GM12875 (cell line): ENCODE measurements around the gene POP5.
"Not testable (repeated sequence)": the region's sequence is repeated elsewhere in the genome, so short reads cannot be mapped to it uniquely, and the experiment has no call there.

Experiments
- H3K4me3 ChIP-seq: one replicate; pipeline ENCODE4 v1.5.1; 2011; ENCODE audit warnings: low read depth, low read length, control low read depth
- CTCF ChIP-seq: IDR thresholded peaks from 2 replicates; pipeline ENCODE4 v1.5.1; 2011; ENCODE audit warnings: low read depth, mild to moderate bottlenecking, control low read depth, inconsistent platforms, low read length, moderate library complexity, borderline replicate concordance; ENCODE audit not compliant: insufficient read depth

Gene POP5

DNA sequence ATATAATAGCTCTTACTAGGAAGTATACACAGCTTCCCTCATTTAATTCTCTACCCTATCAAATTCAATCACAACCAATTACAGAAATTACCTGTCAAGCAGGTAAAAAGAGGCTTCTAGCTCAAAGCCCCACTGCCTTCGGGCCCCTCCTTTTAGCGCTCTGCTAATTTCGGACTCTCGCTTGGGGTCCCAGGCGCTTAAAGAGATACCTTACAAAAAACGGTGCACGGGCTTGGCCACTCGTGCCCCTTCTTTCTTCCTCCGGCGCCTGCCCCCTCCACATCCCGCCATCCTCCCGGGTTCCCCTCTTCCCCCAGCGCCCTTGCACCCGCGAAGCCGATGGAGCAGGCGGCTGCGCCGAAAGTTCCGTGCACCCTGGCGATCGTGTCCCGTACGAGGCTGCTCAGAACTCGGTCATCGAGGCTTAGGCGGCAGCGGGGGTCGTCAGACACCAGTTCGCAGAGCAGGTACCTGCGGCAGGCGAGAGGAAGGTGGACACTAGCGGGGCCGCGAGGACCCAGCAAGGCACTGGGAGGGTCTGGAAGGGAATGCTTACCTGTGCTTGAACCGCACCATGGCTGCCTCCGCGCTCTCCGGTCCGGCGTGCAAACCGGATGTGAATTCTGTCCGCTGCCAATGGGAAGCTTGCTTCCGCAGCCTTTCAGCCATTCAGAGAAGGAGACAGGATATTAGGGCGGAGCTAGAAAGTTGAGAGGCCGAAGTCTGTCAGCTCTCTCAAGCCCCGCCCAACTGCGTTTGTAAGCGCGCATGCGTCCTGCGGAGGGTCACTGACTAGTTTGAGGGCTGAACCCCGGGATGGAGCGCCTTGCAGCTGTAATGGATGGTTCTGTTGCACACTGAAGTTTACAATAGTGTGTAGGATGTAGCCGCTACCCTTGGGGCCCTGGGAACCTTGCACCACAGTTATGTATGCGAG lies at the start of gene POP5:
POP5 (minus strand) TSS at position 616 of the 937 bp plus-strand sequence; CDS start at position 576, 40 bp downstream.
- TF ChIP-seq CTCF, result no peak
- peak within 1 kb of the TSS; percentile 86 for H3K4me3 ChIP-seq

- no peak overlapping the region for H3K4me3 ChIP-seq
- no peak for TF ChIP-seq CTCF
Measured at GRCh38 chr12:120630104-120630892, 49.1 kb upstream of the POP5 start.

- TF ChIP-seq CTCF, result no peak
- H3K4me3 ChIP-seq, result no peak overlapping the region
Measured at GRCh38 chr12:120628919-120629318, 47.7 kb upstream of the POP5 start.

DNA sequence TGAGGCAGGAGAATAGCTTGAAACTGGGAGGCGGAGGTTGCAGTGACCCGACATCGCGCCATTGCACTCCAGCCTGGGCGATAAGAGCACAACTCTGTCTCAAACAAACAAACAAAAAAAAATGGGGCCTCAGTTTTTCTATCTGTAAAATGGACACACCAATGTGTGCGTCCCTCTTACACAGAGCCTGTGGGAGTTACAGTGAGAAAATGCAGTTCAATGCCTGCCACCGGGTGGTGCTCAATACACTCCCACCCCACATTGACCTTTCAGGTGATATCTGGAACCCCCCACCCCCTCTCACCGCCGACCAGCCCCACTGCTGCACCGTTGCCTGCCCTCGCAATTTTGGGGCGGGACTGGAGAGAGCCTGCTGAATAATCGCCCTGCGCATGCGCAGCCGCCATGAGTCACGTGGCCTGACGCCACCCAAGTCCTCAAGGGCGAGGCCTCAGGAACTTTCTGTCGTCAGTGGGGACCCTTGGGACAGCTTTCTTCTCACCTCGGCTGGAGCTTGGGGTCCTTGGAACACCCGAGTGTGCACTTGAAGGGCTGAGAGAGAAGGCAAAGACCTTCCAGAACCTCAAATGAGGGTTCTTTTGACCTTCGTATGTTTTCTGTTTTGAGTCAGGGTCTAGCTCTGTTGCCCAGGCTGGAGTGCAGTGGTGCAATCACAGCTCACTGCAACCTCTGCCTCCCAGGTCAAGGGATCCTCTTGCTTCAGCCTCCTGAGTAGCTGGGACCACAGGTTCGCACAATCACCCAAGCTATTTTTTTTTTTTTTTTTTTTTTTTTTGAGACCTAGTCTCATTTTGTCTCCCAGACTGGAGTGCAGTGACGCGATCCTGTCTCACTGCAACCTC lies 44.6 kb upstream of the POP5 start:
- TF ChIP-seq CTCF, result peak; percentile 50
- H3K4me3 ChIP-seq, result no peak overlapping the region

DNA sequence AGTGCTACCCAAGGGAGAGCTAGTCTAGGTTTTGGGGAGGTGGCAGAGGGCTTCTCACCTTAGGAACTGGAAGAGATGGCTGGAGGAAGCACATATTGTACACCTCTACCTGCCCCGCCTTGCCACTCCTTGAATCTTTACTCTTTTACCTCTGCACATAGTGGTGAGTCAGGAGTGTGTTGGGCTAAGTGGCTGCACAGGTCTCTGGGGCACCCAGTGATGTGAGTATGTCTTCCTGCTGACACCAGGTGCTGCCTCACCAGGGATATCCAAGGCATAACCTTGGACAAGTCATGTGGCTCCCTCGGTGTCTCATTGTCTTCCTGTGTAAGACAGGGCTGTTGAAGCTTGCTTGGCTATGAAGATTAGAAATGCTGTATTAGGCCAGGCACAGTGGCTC lies 39.4 kb upstream of the POP5 start:
- no peak for TF ChIP-seq CTCF
- no peak overlapping the region for H3K4me3 ChIP-seq

- TF ChIP-seq CTCF, result no peak
- no peak overlapping the region for H3K4me3 ChIP-seq
Measured at GRCh38 chr12:120618954-120619615, 37.9 kb upstream of the POP5 start.

GRCh38 chr12:120617767-120618166 lies 36.6 kb upstream of the POP5 start:
- not testable (repeated sequence) for H3K4me3 ChIP-seq

- H3K4me3 ChIP-seq, result not testable (repeated sequence)
Measured at GRCh38 chr12:120617193-120617592, 36.0 kb upstream of the POP5 start.
